Measurements from ENCODE around the gene DBR1. TPM values are rescaled to one million over a fixed set of nuclear protein-coding genes. Genes with fewer than 3 reads are reported as not detected.
A peak's percentile ranks its signal among the peaks of the same experiment; 100 is the strongest.

Gene DBR1
- total and polyA plus RNA-seq, 2 of the 13 experiments (the other 11 are each of a cell fraction or from before 2014, with no cell fraction given): 6.4 to 16.7 TPM

GRCh38 chr3:138174421-138175131 lies at the start of gene DBR1 (continued):
- no peak for TF ChIP-seq DBP (CRISPR knock-in tag; IDR thresholded peaks at IDR 0.05; ENCODE audit: not compliant biosample characterization)
- peak; percentile 82 for TF ChIP-seq MAX (IDR thresholded peaks at IDR 0.05)
- peak; percentile 53; the same call in 1 of the 2 replicates for TF ChIP-seq ZBTB38 (CRISPR knock-in tag; IDR thresholded peaks at IDR 0.05)
- TF ChIP-seq ZSCAN31 (CRISPR knock-in tag; IDR thresholded peaks at IDR 0.05; ENCODE audit: low read depth): peak; percentile 58; the same call in 1 of the 2 replicates
- no peak for TF ChIP-seq ZSCAN21 (CRISPR knock-in tag; IDR thresholded peaks at IDR 0.05; ENCODE audit: borderline replicate concordance)
- TF ChIP-seq ZNF512B (CRISPR knock-in tag; IDR thresholded peaks at IDR 0.05; ENCODE audit: borderline replicate concordance): no peak
- TF ChIP-seq SMYD3 (CRISPR knock-in tag; IDR thresholded peaks at IDR 0.05): 0 out of 2 replicates have a peak, but pooled peaks have one; percentile 24
- TF ChIP-seq ELF3 (CRISPR knock-in tag; IDR thresholded peaks at IDR 0.05): peak; percentile 70
- peak; percentile 34; the same call in 1 of the 2 replicates for TF ChIP-seq CAMTA2 (CRISPR knock-in tag; IDR thresholded peaks at IDR 0.05; ENCODE audit: borderline replicate concordance)
- TF ChIP-seq KAT8 (CRISPR knock-in tag; IDR thresholded peaks at IDR 0.05): peak; percentile 96
- TF ChIP-seq ZNF574 (CRISPR knock-in tag; IDR thresholded peaks at IDR 0.05): peak; percentile 76
- peak; percentile 85 for TF ChIP-seq RBFOX2 (IDR thresholded peaks at IDR 0.05; ENCODE audit: low read depth, low read length)
- TF ChIP-seq POGZ (CRISPR knock-in tag; IDR thresholded peaks at IDR 0.05): peak; percentile 41; the same call in 1 of the 2 replicates
- TF ChIP-seq TOPORS (CRISPR knock-in tag; IDR thresholded peaks at IDR 0.05): peak; percentile 65; the same call in 1 of the 2 replicates
- peak; percentile 91 for TF ChIP-seq ASH2L (IDR thresholded peaks at IDR 0.05; ENCODE audit: insufficient read length, low read depth, low read length)
- TF ChIP-seq HDAC2 (CRISPR knock-in tag; IDR thresholded peaks at IDR 0.05): peak; percentile 46
- no peak for TF ChIP-seq SNAPC4 (CRISPR knock-in tag; IDR thresholded peaks at IDR 0.05)
